Muscle layer of duodenum (tissue), 2 donors: ENCODE data around the gene SLC16A6.
"Not testable (repeated sequence)": the region's sequence is repeated elsewhere in the genome, so short reads cannot be mapped to it uniquely, and the experiment has no call there.

Source experiments
- H3K27ac ChIP-seq: one replicate; pipeline ENCODE4 v1.7.0; 2013; ENCODE audit warnings: mild to moderate bottlenecking, low read length
- H3K27me3 ChIP-seq: one replicate; pipeline ENCODE4 v1.7.0; 2013; ENCODE audit warnings: low read depth, mild to moderate bottlenecking, control low read depth, low read length
- H3K36me3 ChIP-seq, 2 donors: one replicate each; pipeline ENCODE4 v1.7.0; 2013; ENCODE audit warnings: low read length in 2 of 2, control low read depth in 1 of 2, mild to moderate bottlenecking in 1 of 2; ENCODE audit not compliant: insufficient read depth in 2 of 2, control insufficient read depth in 1 of 2
- H3K4me1 ChIP-seq, 2 donors: one replicate each; pipeline ENCODE4 v1.7.0; 2013; ENCODE audit warnings: low read length in 2 of 2, mild to moderate bottlenecking in 2 of 2, control low read depth in 1 of 2, moderate library complexity in 1 of 2; ENCODE audit not compliant: insufficient read depth in 2 of 2, control insufficient read depth in 1 of 2
- H3K4me3 ChIP-seq, 2 donors: one replicate each; pipeline ENCODE4 v1.7.0; 2013; ENCODE audit warnings: low read length in 2 of 2, low read depth in 1 of 2, mild to moderate bottlenecking in 1 of 2
- H3K9me3 ChIP-seq, 2 donors: one replicate each; pipeline ENCODE4 v1.7.0; 2013; ENCODE audit warnings: low read length in 2 of 2, control low read depth in 1 of 2, mild to moderate bottlenecking in 1 of 2; ENCODE audit not compliant: control insufficient read depth in 1 of 2
- donor health status: healthy.

The SLC16A6 gene

GRCh38 chr17:68308486-68308885 is 17.6 kb upstream of the SLC16A6 start:
- not testable (repeated sequence) for H3K4me1 ChIP-seq, H3K4me3 ChIP-seq, H3K27me3 ChIP-seq, H3K27ac ChIP-seq, H3K36me3 ChIP-seq, H3K9me3 ChIP-seq

GRCh38 chr17:68307443-68307842 is 16.5 kb upstream of the SLC16A6 start:
- Histone ChIP-seq H3K9me3 (no peaks in the 10 kb centered on the region), H3K36me3 (no peaks in the 10 kb centered on the region), H3K27me3 (no peaks in the 10 kb centered on the region), H3K4me1 (no peaks in the 10 kb centered on the region), H3K27ac (no peak overlapping the region), H3K4me3 (no peak overlapping the region)

- no peaks in the 10 kb centered on the region for H3K36me3 ChIP-seq
- no peaks in the 10 kb centered on the region for H3K27me3 ChIP-seq
- no peak overlapping the region for H3K4me3 ChIP-seq
- H3K4me1 ChIP-seq: no peaks in the 10 kb centered on the region
- no peaks in the 10 kb centered on the region for H3K9me3 ChIP-seq
- H3K27ac ChIP-seq: no peak overlapping the region
Measured at GRCh38 chr17:68306819-68307218, 15.9 kb upstream of the SLC16A6 start.

GRCh38 chr17:68305142-68305541 is 14.2 kb upstream of the SLC16A6 start:
- Histone ChIP-seq H3K27ac (no peak overlapping the region), H3K9me3 (no peaks in the 10 kb centered on the region), H3K36me3 (no peaks in the 10 kb centered on the region), H3K4me1 (no peaks in the 10 kb centered on the region), H3K27me3 (no peaks in the 10 kb centered on the region), H3K4me3 (no peak overlapping the region)

- Histone ChIP-seq H3K36me3 (no peaks in the 10 kb centered on the region), H3K27ac (no peak overlapping the region), H3K9me3 (no peaks in the 10 kb centered on the region), H3K4me1 (no peaks in the 10 kb centered on the region), H3K27me3 (no peaks in the 10 kb centered on the region), H3K4me3 (no peak overlapping the region)
Measured at GRCh38 chr17:68304706-68305105, 13.8 kb upstream of the SLC16A6 start.

GRCh38 chr17:68302666-68303065 is 11.7 kb upstream of the SLC16A6 start:
- Histone ChIP-seq H3K27ac (no peak overlapping the region), H3K27me3 (no peaks in the 10 kb centered on the region), H3K4me3 (no peak overlapping the region), H3K36me3 (no peaks in the 10 kb centered on the region), H3K4me1 (no peaks in the 10 kb centered on the region), H3K9me3 (no peaks in the 10 kb centered on the region)

- Histone ChIP-seq H3K27me3 (no peaks in the 10 kb centered on the region), H3K9me3 (no peaks in the 10 kb centered on the region), H3K4me3 (no peak overlapping the region), H3K4me1 (no peaks in the 10 kb centered on the region), H3K27ac (no peak overlapping the region), H3K36me3 (no peaks in the 10 kb centered on the region)
Measured at GRCh38 chr17:68302066-68302564, 11.2 kb upstream of the SLC16A6 start.

GRCh38 chr17:68301438-68301959 is 10.6 kb upstream of the SLC16A6 start:
- no peak overlapping the region for H3K27ac ChIP-seq
- H3K4me1 ChIP-seq: no peaks in the 10 kb centered on the region
- no peaks in the 10 kb centered on the region for H3K27me3 ChIP-seq
- no peaks in the 10 kb centered on the region for H3K9me3 ChIP-seq
- no peak overlapping the region for H3K4me3 ChIP-seq
- no peaks in the 10 kb centered on the region for H3K36me3 ChIP-seq

GRCh38 chr17:68299817-68300216 is 8.9 kb upstream of the SLC16A6 start:
- peaks cover 5% of the 10 kb centered on the region for H3K27me3 ChIP-seq
- H3K9me3 ChIP-seq: no peaks in the 10 kb centered on the region
- H3K4me3 ChIP-seq: no peak overlapping the region
- no peaks in the 10 kb centered on the region for H3K36me3 ChIP-seq
- no peak overlapping the region for H3K27ac ChIP-seq
- no peaks in the 10 kb centered on the region for H3K4me1 ChIP-seq

GRCh38 chr17:68298601-68299000 is 7.7 kb upstream of the SLC16A6 start:
- Histone ChIP-seq H3K9me3 (no peaks in the 10 kb centered on the region), H3K4me1 (no peaks in the 10 kb centered on the region), H3K36me3 (no peaks in the 10 kb centered on the region), H3K4me3 (no peak overlapping the region), H3K27ac (no peak overlapping the region), H3K27me3 (peaks cover 6% of the 10 kb centered on the region)

GRCh38 chr17:68297195-68297594 is 6.3 kb upstream of the SLC16A6 start:
- peaks cover 5 to 7% of the 10 kb centered on the region in 2 donors for H3K4me1 ChIP-seq
- H3K9me3 ChIP-seq: no peaks in the 10 kb centered on the region
- no peaks in the 10 kb centered on the region for H3K36me3 ChIP-seq
- peaks cover 13% of the 10 kb centered on the region for H3K27me3 ChIP-seq
- no peak overlapping the region for H3K27ac ChIP-seq
- no peak overlapping the region for H3K4me3 ChIP-seq
